22Rv1 (cell line): Measurements from ENCODE around the gene SUSD3.

Experiments
- ZFX ChIP-seq: fragments of 450-650 bp; IDR thresholded peaks from 2 replicates; pipeline ENCODE4 v1.6.1; 2017; ENCODE audit warnings: antibody characterized with exemption, borderline replicate concordance
- TF ChIP-seq, protein P1 (sequence below): fragments of 450-650 bp; IDR thresholded peaks from 2 replicates; pipeline ENCODE4 v1.5.1; 2017; ENCODE audit warnings: mild to moderate bottlenecking

DNA sequence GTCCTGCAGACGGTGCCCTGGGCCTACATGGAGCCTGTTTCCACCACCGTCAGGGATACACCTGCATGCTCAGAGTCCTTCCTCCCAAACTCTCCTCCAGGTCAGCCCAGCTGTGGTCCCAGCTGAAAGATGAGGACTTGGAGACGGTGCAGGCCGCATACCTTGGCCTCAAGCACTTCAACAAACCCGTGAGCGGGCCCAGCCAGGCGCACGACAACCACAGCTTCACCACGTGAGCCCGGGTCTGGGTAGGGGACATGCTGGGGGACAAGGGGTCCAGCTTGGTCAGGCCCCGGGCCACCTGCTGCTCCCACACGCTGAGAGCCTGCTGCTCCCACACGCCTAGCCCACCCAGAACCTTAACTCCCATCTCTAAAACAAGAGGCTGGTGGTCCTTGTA is 20.9 kb downstream of the SUSD3 start:
- TF ChIP-seq, protein P1, sequence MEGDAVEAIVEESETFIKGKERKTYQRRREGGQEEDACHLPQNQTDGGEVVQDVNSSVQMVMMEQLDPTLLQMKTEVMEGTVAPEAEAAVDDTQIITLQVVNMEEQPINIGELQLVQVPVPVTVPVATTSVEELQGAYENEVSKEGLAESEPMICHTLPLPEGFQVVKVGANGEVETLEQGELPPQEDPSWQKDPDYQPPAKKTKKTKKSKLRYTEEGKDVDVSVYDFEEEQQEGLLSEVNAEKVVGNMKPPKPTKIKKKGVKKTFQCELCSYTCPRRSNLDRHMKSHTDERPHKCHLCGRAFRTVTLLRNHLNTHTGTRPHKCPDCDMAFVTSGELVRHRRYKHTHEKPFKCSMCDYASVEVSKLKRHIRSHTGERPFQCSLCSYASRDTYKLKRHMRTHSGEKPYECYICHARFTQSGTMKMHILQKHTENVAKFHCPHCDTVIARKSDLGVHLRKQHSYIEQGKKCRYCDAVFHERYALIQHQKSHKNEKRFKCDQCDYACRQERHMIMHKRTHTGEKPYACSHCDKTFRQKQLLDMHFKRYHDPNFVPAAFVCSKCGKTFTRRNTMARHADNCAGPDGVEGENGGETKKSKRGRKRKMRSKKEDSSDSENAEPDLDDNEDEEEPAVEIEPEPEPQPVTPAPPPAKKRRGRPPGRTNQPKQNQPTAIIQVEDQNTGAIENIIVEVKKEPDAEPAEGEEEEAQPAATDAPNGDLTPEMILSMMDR, result no peak
- no peak for TF ChIP-seq ZFX
